Ishikawa (cell line): ENCODE data around the gene FKBP14.

Source experiments
- TF ChIP-seq, protein P1 (sequence below): IDR thresholded peaks from 2 replicates; pipeline ENCODE4 v1.6.1; 2012; ENCODE audit warnings: low read depth, mild to moderate bottlenecking
- TF ChIP-seq, protein P2 (sequence below): IDR thresholded peaks from 2 replicates; pipeline ENCODE4 v1.6.1; 2012

GRCh38 chr7:29998489-29998888, 28.0 kb downstream of the FKBP14 start:
- TF ChIP-seq, protein P1, sequence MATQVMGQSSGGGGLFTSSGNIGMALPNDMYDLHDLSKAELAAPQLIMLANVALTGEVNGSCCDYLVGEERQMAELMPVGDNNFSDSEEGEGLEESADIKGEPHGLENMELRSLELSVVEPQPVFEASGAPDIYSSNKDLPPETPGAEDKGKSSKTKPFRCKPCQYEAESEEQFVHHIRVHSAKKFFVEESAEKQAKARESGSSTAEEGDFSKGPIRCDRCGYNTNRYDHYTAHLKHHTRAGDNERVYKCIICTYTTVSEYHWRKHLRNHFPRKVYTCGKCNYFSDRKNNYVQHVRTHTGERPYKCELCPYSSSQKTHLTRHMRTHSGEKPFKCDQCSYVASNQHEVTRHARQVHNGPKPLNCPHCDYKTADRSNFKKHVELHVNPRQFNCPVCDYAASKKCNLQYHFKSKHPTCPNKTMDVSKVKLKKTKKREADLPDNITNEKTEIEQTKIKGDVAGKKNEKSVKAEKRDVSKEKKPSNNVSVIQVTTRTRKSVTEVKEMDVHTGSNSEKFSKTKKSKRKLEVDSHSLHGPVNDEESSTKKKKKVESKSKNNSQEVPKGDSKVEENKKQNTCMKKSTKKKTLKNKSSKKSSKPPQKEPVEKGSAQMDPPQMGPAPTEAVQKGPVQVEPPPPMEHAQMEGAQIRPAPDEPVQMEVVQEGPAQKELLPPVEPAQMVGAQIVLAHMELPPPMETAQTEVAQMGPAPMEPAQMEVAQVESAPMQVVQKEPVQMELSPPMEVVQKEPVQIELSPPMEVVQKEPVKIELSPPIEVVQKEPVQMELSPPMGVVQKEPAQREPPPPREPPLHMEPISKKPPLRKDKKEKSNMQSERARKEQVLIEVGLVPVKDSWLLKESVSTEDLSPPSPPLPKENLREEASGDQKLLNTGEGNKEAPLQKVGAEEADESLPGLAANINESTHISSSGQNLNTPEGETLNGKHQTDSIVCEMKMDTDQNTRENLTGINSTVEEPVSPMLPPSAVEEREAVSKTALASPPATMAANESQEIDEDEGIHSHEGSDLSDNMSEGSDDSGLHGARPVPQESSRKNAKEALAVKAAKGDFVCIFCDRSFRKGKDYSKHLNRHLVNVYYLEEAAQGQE: no peak
- TF ChIP-seq, protein P2, sequence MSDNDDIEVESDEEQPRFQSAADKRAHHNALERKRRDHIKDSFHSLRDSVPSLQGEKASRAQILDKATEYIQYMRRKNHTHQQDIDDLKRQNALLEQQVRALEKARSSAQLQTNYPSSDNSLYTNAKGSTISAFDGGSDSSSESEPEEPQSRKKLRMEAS: no peak
